ENCODE measurements around the gene EBF3. TPM values are rescaled to one million over a fixed set of nuclear protein-coding genes. Genes with fewer than 3 reads are reported as not detected.

Gene EBF3
- total RNA-seq, 2 donors from 2014 or later, result 0.12 to 0.80 TPM

GRCh38 chr10:129965425-129965808, 1.3 kb upstream of the EBF3 start:
- Histone ChIP-seq H3K36me3 (no peaks in the 10 kb centered on the region), H3K4me1 (peaks cover 6% of the 10 kb centered on the region), H3K9me3 (no peaks in the 10 kb centered on the region), H3K27ac (no peak overlapping the region), H3K9ac (ENCODE audit: low read depth in 2 of 2, low read length in 2 of 2) (no peak overlapping the region), H3K27me3 (peaks cover 96% of the 10 kb centered on the region), H3K4me3 (no peak overlapping the region)
- intact Hi-C loops (cut with DNase I), result no loop called here
- TF ChIP-seq, protein P1, sequence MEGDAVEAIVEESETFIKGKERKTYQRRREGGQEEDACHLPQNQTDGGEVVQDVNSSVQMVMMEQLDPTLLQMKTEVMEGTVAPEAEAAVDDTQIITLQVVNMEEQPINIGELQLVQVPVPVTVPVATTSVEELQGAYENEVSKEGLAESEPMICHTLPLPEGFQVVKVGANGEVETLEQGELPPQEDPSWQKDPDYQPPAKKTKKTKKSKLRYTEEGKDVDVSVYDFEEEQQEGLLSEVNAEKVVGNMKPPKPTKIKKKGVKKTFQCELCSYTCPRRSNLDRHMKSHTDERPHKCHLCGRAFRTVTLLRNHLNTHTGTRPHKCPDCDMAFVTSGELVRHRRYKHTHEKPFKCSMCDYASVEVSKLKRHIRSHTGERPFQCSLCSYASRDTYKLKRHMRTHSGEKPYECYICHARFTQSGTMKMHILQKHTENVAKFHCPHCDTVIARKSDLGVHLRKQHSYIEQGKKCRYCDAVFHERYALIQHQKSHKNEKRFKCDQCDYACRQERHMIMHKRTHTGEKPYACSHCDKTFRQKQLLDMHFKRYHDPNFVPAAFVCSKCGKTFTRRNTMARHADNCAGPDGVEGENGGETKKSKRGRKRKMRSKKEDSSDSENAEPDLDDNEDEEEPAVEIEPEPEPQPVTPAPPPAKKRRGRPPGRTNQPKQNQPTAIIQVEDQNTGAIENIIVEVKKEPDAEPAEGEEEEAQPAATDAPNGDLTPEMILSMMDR (IDR thresholded peaks at IDR 0.05), result no peak
- no peak for DNase-seq

- H3K4me3 ChIP-seq, result no peak overlapping the region
- H3K36me3 ChIP-seq, result no peaks in the 10 kb centered on the region
- DNase-seq, result no peak
- no peaks in the 10 kb centered on the region for H3K9me3 ChIP-seq
- H3K9ac ChIP-seq (ENCODE audit: low read depth in 2 of 2, low read length in 2 of 2), result peak overlapping the region in 1 of 2 donors; percentile 24
- no peak overlapping the region for H3K27ac ChIP-seq
- TF ChIP-seq, protein P1 (IDR thresholded peaks at IDR 0.05), result no peak
- peaks cover 6% of the 10 kb centered on the region for H3K4me1 ChIP-seq
- intact Hi-C loops (cut with DNase I), result no loop called here
- H3K27me3 ChIP-seq, result peaks cover 96% of the 10 kb centered on the region
Measured at GRCh38 chr10:129964611-129965424, 744 bp upstream of the EBF3 start.

GRCh38 chr10:129962872-129963640, 1.0 kb downstream of the EBF3 start:
- no peak overlapping the region for H3K9ac ChIP-seq (ENCODE audit: low read depth in 2 of 2, low read length in 2 of 2)
- H3K36me3 ChIP-seq, result no peaks in the 10 kb centered on the region
- intact Hi-C loops (cut with DNase I), result no loop called here
- peak overlapping the region; percentile 41 for H3K4me3 ChIP-seq
- peaks cover 6% of the 10 kb centered on the region for H3K4me1 ChIP-seq
- no peak for DNase-seq
- TF ChIP-seq, protein P1 (IDR thresholded peaks at IDR 0.05), result no peak
- no peaks in the 10 kb centered on the region for H3K9me3 ChIP-seq
- no peak overlapping the region for H3K27ac ChIP-seq
- peaks cover 96% of the 10 kb centered on the region for H3K27me3 ChIP-seq

DNA sequence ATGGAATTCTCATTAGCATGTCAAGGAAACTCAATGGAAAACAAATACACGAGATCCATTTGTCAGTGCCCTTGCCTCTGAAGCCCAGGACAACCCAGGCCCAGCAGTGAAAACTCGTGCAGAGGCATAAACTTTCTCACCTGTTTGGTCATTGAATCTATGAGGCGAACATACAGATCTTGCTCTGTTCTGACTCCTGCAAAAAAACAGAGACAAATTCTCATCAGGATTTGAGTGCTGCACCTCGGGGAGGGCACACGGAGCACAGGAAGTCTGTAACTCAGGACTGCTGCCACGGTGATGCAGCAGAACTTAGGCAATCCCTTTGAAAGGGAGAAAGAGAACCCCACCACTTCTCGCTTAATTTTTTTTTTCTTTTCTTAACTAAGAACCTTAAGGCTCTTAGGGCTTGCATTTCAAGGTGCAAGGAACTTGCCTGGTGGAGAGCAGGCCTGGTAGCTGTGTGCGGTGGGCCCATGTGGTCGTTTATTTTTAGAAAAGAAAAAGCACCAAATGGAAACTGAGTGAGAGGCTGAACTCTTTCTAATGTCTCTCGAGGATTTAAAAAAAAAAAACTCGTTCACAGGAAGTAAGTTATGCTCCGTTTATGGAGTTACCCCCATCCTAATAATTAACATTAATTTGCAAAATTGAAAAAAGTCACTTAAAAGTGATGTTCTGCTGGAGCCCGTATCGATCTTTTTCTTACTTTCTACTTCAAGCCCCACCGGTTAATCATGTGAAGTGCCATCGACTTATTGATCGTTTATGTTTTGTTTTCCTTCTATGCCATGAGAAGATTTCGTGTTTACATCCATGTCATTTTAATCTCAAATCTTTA, 1.8 kb downstream of the EBF3 start:
- H3K36me3 ChIP-seq, result no peaks in the 10 kb centered on the region
- intact Hi-C loops (cut with DNase I), result no loop called here
- peaks cover 6% of the 10 kb centered on the region for H3K4me1 ChIP-seq
- H3K27ac ChIP-seq, result no peak overlapping the region
- no peak overlapping the region for H3K9ac ChIP-seq (ENCODE audit: low read depth in 2 of 2, low read length in 2 of 2)
- H3K27me3 ChIP-seq, result peaks cover 96% of the 10 kb centered on the region
- TF ChIP-seq, protein P1 (IDR thresholded peaks at IDR 0.05), result no peak
- no peaks in the 10 kb centered on the region for H3K9me3 ChIP-seq
- no peak overlapping the region for H3K4me3 ChIP-seq
- no peak for DNase-seq

- intact Hi-C loops (cut with DNase I), result no loop called here
Measured at GRCh38 chr10:129961157-129961701, 2.8 kb downstream of the EBF3 start.

More at GRCh38 chr10:129961157-129961701, 2.8 kb downstream of the EBF3 start:
- Histone ChIP-seq H3K9me3 (no peaks in the 10 kb centered on the region), H3K27me3 (peaks cover 96% of the 10 kb centered on the region), H3K27ac (no peak overlapping the region), H3K36me3 (no peaks in the 10 kb centered on the region), H3K9ac (ENCODE audit: low read depth in 2 of 2, low read length in 2 of 2) (no peak overlapping the region), H3K4me3 (no peak overlapping the region), H3K4me1 (peaks cover 6% of the 10 kb centered on the region)
- TF ChIP-seq, protein P1 (IDR thresholded peaks at IDR 0.05), result no peak
- DNase-seq, result no peak

Measured in colonic mucosa (tissue), 4 donors.